NCI-H82 treated with DMSO at 0.1 percent for 48 hours (cell line): ENCODE measurements around the gene LBH.

ENCODE experiments used
- DNase-seq: peaks from one replicate; lab custom pipeline; 2025; ENCODE audit not compliant: unreplicated experiment; lab: John Stamatoyannopoulos, UW

LBH gene

DNA sequence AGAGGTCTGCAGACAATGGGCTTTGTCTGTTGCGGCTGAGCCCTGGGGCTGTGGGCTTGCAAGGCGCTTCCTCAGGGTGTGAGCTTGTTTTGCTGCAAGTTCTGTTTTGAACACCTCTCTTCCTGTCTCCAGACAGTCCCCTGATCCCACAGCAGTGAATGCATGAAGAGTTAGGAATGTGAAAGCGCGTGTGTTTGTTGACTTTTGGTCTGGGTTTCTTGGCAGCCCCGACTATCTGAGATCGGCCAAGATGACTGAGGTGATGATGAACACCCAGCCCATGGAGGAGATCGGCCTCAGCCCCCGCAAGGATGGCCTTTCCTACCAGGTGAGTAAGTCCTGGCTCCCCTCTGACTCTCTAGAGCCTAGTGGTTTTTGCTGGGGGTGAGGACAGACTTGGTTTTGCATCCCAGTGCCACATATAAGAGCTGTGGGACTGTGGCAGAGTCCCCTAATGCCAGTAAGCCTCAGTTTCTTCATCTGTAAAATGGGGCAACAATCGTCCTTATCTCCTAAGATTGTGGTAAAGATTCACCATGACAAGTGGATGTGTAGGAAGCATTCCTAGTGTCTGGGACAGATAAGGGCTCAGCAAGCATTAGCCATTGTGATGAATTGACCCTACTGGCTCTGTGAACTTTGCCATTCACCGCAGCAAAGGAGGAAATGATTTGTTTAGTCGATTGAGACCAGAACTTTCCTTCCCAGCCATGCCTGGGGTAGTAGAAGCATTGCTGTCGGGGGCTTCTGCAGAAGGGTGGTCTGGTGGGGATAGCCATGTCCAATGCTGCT, 3.0 kb downstream of the LBH start:
- no peak for DNase-seq

DNA sequence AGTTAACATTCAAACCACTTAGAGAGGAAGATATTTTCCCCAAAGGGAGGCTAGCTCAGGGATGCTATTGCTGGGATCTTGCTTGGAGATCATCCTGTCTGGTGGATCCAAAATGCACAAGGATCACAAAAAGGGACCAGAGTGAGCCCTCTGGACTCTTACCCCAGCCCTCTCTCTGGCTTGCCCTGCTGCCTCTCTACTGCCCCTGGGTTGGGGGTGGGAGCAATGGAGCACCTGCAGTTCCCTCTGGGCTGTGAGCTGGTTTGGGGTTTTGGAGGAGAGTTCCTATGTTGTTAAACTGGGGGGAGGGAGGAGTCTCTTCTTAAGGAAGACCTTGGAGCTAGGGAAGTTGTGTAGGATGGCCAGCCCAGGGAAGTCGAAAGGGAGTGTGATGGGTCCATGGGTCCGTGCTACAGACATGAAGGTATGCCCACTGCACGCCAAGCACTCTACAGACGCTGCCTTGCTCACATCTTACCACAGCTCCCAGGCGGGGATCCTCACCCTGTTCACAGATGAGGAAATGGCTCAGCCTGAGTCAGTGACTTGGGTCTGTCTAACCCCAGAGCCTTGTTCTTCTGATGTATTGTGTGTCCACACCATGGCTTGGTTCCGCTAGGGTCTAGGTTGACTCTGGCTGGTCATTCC, 3.8 kb downstream of the LBH start:
- DNase-seq: no peak

DNA sequence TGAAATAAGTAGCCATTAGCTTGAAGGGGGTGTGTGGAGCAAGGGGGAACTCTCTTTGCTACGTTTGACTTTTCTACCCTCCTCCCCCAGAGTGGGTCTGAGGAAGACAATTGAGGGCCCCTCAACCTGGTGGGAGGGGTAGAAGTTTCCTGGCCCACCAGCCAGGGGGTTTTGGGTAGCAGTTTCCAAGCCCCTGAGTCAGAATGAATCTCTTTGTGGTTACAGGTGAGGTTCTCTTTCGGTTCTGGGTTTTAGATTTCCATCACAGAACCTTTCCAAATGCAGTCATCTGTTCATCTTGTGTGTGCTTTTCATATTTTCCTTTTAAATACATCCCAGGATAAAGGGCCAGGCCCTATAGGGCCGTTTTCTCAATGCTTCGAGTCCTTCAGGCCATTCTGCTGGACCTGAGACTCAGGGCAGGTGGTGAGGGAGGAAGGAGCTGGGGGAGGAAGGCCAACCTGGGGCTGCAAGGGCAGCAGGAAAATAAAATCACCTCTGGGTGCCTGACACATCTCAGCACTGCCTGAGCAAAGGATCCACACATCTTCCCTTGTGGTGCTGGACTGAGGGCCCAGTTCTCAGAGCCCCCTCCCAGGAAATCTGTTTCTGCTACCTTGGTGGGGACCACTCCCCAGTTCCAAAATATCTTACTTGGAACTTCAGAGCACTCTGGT, 4.7 kb downstream of the LBH start:
- DNase-seq: no peak

DNA sequence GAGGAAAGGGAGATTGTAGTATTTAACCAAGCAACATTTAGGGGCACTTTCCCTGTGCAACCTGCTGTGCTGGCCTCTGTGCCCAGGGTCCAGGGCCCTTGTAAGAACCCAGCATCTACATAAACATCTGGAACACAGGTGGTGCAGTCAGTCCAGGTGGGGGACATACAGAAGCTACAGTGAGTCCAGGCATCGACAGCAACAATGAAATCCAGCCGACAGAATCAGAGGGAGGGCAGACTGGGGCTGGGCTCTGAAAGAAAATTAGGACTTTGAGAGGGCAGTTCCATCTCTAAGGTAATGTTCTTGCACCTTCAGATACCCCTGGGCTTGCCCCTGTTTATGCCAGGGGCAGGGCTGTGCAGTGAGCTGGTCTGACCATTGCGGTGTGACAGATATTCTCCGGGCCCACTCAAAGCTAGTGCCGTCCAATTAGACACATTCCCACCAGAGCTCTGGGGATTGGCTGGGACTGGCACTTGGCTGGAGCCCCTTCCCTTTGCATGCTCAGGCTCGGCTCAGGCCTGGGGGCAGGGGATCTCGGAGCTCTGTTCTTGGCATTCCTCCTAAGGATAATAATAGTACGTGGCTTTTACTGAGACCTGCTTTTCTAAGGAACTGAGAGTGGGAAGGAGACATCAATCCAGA, 5.4 kb downstream of the LBH start:
- no peak for DNase-seq

DNA sequence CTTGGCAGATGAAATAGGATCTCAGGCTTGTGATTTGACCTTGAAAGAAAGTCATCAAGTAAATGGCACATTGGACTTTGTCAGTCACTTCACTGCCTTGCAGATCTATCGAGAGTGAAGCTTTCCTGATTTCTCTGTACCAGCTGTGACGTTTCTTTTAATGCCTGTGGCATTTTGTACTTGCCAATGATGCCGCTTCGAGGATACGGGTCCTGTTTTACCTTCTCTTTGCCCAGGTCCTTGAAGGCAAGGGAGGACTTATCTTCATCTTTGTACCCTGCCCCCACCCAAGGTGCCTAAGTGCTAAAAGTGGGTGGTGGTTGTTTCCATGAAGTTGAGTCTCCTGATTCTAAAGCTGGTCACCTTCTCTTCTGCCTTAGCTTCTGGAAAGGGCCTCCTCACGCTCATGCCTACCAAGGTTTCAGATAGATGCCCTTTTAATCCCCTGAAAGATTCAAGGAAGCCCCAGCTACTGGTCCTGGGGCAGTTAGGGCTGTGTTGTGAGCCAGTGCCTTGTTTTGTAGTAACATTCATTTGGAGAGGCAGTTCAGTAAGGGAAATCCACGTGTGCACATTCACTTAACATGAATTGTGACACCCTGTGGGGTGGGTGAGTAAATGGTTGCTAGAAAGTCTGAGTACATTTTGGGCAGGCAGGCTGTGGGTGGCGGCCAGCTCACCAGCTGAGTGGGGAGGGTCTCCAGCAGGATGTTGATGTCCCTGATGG, 6.1 kb downstream of the LBH start:
- no peak for DNase-seq

DNA sequence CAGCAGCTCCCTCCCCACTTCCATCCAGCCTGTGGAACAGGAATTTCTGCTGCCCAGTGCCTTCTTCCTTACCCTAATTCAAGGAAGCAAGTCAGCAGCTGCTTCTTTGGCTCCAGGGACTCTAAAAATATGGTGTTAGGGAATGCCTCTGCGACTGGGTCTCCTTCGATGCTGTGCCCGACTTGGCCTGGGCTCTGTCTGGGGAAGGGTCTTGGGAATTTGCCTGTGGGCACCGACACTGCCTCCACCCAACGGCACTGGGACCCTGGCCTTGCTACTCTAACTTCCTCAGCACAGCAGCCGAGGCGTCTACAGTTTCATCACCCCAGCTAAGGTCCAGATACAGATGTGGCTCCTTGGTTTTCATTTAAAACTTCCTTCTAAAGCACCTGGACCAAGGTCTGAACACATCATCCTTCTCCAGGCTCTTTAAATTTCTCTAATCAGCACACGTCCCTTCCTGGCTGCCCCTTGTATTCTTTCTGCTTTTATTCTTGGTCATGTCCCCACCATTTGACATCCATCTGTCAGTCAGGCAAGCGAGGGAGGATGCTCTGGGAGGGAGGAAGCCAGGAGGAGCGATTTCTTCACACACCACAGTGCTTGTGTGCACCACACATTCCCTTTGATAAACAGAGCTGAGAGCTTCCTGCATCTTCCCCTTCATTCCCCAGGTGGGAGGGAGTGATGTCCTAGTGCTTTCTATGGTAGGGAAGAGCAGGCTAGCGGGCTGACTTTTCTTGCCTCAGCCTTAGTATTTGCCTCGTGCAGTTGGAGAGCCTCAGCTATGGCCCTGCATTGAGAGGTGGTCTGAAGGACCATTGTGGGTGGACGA, 6.8 kb downstream of the LBH start:
- no peak for DNase-seq

DNA sequence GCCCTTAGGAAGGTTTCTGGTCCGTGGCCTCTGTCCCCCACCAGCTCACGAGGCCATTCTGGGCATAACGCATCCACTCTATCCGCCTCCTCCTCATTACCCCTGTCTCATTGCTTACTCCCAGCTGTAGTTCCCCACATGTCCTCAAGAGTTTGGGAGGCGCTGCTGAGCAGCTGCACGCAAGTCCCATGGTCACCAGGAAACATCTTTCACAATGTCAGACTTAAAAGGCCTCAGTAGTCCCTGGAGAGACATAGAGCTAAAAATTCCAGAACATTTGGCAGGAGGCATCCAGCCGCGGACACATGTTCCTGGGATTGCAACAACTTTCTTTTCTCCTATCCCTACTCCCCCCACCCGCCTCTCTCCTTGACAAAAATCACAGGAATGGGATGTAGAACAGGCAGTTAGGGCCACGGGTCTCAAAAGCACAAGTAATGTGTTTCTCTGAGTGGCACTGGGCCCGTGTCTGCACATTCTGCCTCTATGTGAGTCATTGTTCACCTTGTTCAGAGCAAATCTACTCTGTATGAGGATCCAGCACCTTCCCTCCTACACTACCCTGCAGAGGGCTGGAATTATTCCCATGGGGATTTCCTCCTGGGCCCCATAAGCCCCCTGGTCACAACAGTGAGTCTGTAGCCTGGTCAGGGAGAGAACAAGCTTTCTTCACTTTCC, 8.1 kb downstream of the LBH start:
- DNase-seq: peak; percentile 37

DNA sequence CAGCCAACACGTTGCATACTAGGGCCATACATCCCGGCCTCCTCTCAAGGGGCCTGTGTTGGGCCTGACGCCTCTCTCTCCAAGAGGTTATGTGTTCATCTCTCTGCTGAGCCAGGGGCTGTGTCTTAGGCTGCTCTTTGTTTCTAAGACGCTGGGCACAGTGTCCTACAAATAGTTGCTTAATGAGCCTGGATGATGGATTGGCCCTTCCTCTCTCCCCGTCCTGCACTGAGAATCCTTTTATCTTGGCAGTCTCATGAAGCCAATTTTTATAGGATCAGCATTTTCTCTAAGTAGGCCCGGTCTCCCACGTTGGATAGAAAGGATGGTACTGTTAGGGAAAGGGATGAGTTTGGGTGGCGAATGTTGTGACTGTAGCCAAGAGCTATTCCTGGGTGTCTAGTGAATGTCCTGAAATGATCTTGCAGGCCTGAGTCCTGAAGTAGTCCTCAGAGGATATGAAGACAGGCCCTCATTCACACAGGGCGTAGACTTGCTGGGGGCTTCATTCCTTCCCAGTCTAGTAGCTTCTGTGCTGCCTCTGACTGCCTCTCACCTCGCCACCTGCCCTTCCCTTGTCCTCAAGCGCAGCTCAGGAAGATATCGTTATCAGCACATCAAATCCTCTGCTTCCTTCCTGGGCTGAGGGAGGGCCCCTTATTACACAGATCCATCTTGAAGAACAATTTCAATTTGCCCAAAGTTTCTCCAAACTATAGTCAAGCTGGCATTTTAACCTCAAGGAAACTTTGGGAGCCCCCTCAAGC, 8.8 kb downstream of the LBH start:
- DNase-seq: peak; percentile 34

DNA sequence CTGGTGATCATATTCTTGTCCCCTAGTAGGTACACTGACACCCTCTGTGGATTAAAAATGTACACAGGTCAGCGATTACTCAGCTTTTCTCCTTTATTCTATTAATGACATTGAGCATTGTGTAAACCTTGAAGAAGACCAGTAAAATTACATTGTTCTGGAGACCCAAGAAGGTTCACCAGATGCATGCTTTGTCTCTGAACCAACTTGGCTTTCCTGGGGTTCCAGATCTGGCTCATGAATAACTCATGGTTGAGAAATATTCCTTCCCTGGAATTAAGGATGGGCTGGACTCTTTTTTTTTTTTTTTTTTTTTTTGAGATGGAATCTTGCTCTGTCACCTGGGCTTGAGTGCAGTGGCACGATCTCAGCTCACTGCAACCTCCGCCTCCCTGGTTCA, 11.9 kb downstream of the LBH start:
- no peak for DNase-seq

DNA sequence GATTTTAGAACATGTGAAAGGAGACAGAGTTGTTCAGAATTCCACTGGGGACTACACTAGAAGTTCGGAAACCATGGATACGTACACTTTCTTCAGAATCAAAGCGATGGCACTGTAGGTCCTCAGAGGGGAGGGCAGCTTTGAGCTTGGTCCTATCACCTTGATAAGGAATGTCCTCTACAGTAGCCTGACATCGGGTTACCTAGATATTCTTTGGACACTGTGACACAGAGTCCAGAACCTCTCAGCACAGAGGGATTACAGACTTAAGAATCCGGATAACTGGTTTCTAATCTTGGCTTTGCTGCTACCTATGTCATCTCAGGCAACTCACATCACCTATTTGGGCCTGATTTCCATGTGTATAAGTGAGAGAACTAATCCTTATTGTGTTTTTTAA, 14.0 kb downstream of the LBH start:
- no peak for DNase-seq

DNA sequence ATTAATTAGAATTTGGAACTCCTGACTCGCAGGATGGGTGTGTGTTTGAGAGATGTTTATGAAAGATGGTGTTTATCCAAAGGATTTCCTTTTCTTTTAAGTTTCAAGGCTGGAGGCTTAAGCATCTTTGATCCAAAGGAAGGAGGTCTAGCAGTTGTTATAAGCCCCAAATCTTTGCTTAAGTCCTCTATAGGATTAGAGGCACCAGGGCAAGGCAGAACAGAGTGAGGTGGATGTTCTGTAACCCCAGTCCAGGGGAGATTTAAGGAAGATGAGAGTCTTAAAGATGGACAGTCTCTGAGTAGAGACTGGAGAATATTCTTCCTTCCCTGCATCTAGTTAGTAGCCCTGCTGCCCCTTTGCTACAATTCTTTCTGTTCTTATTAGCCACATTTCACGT, 17.5 kb downstream of the LBH start:
- DNase-seq: peak; percentile 89

DNA sequence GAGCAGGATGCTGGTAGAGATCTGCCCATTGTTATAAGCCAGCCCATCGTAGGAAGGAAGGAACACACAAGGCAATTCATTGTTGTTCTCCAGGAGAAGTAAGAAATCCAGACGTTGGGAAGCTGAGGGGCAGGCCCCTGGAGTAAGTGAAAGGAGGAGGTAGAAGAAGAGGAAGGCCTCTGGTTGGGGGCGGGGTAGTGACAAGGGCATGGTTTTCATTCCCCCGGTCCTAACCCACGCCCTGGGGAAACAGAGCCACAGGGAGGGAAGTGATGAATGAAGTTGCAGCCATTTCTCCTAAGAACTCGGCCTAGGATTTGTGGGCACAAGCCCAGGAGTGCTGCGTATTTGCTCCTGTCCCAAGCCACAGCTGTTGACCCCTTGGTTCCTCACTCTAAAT, 18.0 kb downstream of the LBH start:
- no peak for DNase-seq

DNA sequence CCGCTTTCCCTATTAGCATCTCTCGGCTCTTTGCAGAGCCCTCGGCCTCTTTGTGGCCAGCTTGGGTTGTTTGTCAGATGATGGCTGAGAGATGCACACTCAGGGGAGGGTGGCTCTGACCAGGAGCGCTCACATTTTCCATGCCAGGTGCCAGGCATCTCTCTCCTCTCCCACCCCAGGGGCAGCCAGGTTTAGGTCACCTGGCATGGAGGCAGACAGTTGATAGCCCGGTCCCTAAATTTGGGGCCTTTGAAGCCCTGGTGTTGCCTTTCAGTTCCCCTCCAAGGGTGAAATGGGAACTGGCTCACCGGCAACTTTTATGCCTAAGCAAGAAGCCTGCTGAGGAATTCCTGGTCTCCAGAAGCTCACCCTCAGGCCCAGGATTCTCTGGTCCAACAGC, 19.1 kb downstream of the LBH start:
- DNase-seq: no peak

DNA sequence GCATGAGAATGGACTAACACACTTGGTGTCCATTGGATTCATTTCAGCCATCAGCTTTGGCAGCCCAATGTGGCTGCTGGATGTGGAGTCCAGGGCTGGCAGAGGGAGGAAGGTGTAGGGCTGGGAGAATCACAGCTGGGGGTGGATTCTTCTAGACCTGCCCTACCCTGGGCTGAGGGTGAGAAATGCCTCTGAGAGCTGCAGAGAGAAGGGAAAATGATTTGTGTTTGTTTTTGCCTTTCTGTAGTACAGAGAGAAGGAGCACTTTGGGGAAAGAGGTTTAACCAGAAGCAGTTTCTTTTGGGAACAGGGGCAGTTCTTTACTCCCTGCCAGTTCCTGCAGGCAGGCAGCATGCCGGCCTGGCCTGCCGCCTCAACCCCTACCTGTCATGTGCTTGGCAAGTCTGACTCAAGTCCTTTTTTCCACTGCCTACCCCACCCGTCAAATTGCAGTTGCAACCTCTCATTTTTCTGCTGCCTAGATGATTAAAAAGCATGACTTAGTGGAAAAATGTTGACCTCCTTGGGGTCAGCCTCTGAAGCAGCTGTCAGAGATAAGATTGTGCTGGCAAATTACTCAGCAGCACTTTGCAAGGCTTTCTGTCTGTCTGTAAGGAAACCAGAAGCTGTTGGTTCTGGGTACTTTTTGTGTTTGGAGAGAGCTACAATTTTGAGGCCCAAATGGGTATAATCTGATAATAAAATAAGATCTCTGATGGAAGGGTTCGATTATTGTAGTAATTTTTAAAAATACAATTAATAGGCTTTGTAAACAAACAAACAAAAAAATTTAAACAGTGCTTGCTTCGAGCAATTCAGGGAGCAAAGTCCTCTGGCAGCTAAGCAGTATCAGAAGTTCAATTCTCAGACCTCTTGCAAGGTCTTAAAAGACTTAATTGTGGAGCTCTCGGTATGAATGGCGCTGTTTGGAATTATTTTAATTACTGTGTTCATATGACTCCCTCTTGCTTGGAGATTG, 21.7 kb downstream of the LBH start:
- no peak for DNase-seq

DNA sequence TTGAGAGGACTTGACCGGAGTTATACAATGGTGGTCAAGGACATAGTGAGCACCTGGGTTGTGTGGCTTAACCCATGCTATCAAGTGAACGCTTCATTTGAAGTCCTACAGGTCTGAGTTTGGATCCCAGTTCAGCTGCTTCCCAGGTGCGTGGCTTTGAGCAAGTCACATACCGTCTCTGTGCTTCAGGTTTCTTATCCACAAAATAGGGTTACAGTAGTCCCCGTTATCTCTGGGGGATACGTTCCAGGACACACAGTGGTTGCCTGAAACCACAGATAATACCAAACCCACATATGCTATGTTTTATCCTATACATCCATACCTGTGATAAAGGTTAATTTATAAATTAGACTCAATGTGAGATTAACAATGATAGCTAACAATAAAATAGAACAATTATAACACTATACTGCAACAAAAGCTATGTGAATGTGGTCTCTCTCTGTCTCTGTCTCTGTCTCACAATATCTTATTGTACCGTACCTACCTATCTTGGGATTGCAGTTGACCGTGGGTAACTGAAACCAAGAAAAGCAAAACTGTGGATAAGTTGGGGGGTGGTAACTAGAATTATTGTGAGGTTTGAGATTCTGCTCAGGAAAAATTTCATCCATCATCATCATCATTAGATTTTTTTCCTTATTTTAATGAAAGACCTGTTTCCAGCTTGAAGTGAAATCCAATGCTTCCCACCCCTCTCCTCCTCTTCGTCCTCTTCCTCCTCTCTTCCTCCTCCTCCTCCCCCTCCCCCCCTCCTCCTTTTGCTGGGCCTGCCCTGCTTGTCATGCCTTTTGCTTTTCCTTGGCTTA, 22.7 kb downstream of the LBH start:
- DNase-seq: no peak

DNA sequence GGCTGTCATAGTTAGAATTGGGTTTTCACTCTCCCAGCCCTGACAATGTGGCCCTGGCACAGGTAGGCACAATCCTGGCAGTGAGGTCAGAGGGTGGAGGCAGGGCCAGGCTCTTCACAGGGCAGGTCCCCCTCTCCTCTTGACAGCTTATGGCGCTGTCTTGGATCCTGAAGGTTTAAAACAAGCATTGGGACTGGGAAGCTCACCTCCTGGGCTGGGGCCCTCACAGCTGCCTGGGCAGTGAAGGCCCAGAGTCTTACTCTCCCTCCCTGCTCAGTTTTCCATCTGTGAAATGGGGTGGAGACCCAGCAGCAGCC, 23.3 kb downstream of the LBH start:
- DNase-seq: no peak

DNA sequence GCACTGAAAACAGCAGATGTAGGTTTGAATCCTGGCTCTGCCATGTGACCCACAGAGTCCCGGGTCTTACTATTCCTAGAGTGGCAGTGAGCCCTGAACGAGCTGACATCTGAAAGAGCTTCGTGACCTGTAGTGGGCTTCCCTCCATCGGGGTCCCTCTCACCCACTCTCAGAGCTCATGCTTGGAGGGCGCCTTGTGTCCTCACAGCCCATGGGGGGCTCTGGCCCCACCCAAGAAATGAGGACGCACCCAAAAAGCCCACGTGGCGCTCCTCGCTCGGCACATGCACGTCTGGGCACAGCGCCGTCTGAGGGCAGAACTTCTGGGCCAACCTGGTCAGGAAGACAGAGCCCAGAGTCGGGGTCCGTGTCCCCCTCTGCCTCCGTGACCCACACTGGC, 23.7 kb downstream of the LBH start:
- no peak for DNase-seq
